HG03378 (cell line): ENCODE results near the gene STAG3.

Experiments used
- ATAC-seq: cut with Tn5 transposase; IDR thresholded peaks from one replicate; pipeline ENCODE4 v1.9.1; 2021; ENCODE audit warnings: mild to moderate bottlenecking, moderate library complexity; ENCODE audit not compliant: unreplicated experiment

The STAG3 gene

GRCh38 chr7:100155553-100156317 is 22.0 kb upstream of the STAG3 start:
- ATAC-seq = no peak

- ATAC-seq = no peak
Observed at GRCh38 chr7:100156331-100157068, 21.2 kb upstream of the STAG3 start.

- ATAC-seq = no peak
Observed at GRCh38 chr7:100157069-100157333, 20.7 kb upstream of the STAG3 start.

DNA sequence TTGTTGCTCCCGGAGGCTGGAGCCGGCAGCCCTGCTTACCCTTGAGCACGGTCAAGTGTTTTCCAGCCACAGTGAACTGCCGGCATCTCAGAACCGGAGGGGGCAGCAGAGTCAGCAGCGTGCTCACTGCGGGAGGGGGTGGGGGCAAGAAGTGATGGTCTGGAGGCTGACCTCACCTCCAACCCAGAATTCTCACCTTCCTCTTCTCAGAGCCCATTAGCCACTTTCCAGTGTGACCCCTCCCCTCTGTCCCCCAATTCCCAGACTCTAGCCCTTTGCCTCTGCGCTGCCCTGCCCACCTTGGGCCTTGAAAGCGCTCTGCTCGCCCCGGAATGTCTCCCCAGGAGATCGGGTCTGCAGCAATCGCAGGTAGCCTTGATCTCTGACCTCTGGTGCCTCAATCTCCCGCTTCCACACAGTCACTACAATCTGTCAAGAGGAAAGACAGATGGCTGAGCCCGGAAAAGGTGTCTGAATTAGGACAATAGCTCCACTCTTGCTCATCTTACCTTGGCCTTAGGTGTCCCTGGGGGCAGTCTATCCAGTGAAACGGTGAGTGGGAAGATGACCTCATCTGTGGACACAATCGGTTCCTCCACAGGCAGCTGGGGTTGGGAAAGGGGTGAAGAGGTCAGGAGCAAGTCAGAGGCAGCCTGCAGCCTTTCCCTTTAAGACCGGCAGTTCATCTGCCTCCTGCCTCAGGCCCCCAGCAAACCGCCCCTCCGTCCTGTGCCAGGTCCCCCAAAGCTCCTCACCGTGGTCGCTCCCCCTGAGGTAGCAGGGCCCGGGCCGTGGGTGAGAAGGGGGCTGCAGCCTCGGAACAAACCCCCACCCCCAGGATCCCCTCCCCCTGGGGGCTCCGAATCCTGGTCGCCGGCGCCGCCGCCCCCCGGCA is 20.1 kb upstream of the STAG3 start:
- no peak for ATAC-seq

DNA sequence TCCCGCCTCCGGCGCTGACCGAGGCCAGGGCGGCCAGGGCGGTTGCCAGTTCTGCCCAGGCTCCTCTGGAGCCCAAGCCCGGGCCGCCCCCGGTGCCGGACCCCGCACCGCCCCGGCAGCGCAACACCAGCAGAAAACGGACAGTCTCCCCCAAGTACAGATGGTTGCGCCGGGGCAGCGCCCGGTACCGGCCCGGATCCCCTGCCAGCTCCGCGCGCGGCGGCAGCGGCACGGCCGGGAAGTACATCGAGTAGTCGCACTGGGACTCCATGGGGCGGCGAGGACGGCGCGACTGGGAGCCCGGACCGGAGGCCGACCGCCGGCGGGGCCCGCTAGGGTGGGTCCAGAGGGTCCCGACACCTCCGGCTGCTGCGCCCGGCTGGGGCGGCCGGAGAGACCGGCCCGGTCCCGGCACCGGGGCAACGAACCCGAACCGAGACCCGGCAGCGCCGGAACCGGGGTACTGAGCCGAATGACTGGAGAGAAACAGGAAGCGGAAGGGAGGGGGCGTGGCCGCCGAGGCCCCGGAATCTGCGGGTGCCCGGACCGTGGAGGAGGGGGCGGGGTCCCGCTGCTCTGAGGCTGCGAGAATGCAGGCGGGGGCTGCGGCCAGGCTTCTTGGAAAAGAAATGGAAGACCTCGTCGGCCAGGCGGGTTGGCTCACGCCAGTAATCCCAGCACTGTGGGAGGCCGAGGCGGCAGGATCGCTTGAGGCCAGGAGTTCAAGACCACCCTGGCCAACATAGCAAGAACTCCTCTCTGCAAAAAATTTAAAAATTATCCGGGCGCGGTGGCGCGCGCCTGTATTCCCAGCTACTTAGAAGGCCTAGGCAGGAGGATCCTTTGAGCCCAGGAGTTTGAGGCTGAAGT is 19.3 kb upstream of the STAG3 start, which contains the start of gene TRAPPC14:
Gene TRAPPC14, minus strand, starts transcription at position 495 of the 870 bp plus-strand sequence. Its CDS starts 224 bp downstream, at position 271.
- peak; percentile 49 for ATAC-seq

DNA sequence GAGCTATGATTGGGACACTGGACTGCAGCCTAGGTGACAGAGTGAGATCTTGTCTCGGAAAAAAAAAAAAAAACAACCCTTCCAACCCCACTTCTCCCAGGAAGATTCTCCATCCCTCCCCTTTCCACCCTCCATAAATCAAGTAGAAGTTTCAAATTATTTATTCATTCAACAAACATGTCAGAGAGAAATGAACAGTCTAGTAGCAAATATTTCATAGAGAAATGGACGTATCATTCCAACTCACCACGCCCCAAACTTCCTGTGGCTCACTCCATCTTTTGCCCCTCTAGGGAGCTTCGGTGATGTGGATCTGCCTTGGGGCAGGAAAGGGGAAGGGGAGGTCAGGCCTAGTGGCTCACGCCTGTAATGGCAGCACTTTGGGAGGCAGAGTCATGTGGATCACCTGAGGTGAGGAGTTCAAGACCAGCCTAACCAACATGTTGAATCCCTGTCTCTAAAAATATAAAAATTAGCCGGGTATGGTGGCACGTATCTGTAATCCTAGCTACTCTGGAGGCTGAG is 18.6 kb upstream of the STAG3 start:
- ATAC-seq = no peak

DNA sequence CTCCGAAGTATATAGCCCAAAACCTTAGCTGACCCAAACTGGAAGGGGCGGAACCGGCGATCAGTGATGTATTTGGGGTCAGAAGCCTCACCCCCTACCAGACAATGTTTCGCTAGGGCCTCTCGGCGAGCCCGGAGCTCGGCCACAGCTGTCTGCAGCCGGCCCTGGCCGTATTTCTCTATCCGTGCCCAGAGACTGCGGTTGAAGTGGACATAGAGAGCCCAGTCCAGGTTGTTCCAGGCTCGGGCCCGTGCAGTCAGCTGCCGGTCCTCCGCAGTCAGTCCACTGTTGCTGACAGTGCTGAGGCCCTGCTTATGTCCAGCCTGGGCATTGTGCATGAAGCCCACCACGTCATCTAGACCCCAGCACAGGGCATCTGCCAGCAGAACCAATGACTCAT is 17.7 kb upstream of the STAG3 start:
- no peak for ATAC-seq

DNA sequence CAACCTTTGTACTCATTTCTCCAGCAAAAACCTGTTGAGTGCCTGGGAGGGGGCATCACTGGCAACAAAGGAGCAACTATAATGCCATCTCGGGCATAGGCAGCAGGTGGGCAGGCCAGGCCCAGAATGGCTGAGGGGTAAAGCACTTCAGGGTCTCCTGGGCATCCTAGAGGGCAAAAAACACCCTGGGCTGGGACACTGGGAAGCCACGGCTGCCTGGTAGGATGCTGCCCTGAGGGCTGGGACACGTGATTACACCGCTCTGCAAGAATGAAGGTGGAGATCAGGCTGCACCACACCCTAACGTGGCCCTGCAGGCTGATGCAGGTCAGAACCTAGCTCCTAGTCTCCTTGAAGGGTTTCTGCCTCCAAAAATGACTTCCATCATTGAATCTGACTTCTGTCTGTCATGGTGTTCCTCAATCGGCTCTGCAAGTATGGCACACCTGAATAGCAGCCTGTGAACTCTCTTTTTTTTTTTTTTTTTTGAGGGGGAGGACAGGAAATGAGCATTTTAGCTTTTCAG is 14.6 kb upstream of the STAG3 start:
- no peak for ATAC-seq

DNA sequence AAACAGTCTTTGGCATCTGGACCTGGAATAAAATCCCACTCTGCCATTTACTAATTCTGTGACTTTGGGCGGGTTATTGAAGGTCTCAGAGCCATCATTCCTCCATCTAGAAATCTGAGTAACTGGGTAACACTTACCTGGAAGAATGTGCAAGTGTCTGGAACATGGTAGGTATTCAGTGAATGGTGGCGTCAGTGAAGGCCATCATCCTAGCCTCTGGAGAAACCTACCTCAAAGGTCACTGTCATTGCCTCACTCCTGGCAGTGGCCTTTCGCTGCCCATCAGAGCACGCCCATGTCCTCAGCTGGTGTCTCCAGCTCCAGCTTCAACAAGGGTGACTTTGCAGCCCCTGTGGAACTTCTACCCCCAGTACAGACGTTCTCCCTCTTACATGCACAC is 13.8 kb upstream of the STAG3 start:
- no peak for ATAC-seq

DNA sequence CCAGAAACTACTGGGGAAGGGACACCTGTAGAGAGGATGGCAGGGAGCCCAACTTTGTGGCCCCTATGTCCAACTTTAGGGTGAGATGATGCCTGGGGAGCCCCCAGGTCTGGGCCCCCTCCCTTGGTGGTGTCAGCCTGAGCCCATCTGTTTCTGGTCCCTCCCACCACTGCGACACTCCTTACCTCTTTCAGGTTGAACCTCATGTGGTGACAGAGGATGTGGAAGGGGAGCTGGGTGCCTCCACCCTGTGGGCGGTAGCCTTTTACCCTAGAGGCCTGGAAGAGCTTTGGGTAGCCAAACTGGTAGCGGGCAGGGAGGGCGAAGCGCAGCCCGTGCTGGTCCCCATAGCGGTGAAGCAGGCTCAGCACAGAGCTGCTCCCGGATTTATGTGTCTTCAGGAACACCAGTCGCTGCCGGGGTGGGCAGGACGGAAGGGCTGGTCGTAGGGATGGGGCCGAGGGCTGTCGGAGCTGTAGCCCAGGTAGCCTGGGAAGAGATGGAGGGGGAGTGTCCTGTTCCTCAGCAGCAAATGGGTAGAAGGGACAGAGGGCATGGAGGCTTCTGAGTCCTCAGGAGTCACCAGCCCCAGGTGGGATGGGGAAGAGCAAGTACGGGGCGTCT is 11.3 kb upstream of the STAG3 start:
- no peak for ATAC-seq

GRCh38 chr7:100166970-100167911 is 10.5 kb upstream of the STAG3 start:
- no peak for ATAC-seq

GRCh38 chr7:100167912-100168323 is 9.8 kb upstream of the STAG3 start:
- no peak for ATAC-seq

DNA sequence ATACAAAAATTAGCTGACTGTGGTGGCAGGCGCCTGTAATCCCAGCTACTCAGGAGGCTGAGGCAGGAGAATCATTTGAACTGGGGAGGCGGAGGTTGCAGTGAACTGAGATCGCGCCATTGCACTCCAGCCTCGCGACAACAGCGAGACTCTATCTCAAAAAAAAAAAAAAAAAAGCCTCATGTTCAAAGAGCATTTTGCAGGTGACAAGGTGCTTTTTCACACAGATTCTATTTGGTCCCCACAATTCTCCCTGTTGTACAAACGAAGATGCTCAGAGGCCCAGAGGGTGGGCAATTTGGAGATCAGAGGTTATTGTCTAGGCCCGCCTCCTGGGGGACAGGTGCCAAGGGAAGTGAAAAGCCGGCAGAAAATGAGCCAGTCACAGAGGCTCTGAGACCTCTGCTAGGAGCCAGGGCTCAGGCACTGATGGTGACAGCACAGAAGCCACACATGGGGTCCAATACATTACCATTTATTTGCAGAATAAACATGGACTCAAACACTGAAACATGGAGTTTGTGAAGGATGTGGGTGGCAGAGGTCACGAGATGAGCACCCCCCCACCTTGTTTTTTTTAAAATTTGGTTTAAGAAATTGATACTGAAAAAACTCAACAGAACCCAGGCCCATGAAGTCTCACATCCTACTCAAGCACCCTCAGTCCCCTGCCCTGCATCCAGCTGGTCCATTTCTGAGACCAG is 8.4 kb upstream of the STAG3 start:
- no peak for ATAC-seq

DNA sequence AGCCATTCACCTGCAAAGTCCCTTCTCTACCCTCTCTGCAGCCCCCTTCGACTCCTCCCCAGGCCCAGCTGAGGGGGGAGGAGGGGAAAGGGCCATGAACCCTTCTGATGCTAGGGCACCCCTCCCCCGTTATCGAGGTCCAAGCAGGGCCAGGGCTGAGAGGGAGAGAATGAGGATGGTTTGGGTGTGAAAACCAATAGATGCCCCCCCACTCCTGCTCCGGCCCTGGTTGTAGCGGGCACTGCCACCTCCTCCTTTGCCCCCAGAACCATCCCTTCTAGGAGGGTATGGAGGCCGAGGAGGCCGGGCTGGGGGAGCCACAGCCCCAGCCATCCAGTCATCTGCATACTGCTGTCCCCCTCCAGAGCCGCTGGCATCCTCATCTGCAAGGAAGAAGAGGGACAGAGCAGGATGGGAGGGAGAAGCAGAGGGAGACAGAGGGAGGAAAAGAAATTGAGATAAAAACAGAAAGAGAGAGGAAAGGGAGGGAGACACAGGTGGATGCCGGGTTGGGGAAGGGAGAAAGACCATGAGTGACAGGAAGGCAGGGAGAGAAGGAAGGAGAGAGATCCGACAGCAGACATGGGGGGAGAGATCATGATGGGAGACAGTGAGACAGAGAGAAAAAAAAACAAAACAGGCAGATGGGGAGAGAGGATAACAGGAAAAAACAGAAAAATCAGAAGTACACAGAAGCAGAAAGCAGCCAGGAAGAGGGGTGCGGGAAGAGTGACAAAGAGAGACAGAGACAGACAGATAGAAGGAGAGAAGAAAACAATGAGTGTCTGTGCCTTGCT is 7.4 kb upstream of the STAG3 start:
- no peak for ATAC-seq

DNA sequence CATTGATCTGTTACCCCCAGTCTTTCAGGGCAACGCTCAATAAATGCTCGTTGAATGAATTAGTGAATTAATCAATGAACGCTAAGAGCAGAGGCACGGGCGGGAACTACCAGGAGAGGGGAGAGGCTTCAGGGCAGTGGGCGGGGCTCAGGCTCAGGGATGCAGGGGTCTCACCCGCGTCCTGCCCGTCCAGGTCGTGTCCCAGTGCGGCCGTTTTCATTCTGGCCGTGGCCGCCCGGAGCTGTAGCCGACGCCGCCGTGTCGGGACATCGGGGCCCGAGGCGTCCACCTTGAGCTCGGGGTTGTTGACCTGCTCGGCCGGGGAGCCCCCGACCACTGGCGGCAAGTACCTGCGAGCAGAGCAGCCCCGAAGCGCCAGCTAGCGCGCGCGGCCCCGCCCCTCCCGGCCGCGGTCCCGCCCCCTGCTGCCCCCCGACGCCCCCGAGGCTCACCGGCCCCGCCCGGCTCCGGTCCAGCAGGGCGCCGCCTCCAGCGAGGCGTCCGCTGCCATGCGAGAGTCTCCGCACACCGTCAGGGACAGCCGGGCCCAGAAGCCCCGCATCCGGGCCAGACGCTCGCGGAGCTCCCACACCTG is 6.5 kb upstream of the STAG3 start:
- ATAC-seq = no peak

DNA sequence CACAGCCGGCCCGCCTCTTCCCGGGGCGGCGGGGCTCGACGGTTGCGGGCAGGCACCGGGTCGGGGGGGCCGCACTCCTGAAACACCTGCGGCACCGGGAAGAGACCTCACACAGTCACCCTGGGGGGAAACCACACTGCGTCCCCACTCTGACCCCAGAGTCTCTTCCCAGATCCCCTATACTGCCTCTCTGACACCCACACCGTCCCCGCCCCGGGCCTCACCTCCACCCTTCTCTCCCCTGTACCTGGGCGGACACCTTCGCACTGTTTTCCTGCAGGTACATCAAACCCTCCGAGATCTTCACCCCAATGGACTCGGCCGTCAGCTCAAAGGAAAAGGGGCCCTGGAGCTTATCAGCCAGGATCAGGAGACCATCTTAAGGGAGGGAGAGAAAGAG is 5.9 kb upstream of the STAG3 start:
- ATAC-seq = no peak
